GM23248 (cell line): ENCODE results near the gene DPY30. TPM values are rescaled to one million over a fixed set of nuclear protein-coding genes. Genes with fewer than 3 reads are reported as not detected.

Experiments used
- DNase-seq: peaks from one replicate; pipeline ENCODE4 v3.0.0-alpha.2; 2015
- H2AFZ ChIP-seq: fragments of 200-600 bp; sonication (generic); 2 replicates; pipeline ENCODE4 v1.6.1; 2016; ENCODE audit warnings: antibody characterized with exemption
- H3F3A ChIP-seq: fragments of 200-600 bp; sonication (generic); 2 replicates; pipeline ENCODE4 v1.6.1; 2016; ENCODE audit warnings: mild to moderate bottlenecking, antibody characterized with exemption, mixed run types; ENCODE audit not compliant: insufficient read depth
- H3K27ac ChIP-seq: fragments of 200-600 bp; sonication (generic); 2 replicates; pipeline ENCODE4 v1.5.1; 2016; ENCODE audit warnings: mild to moderate bottlenecking
- H3K27me3 ChIP-seq: fragments of 200-600 bp; sonication (generic); replicated peaks from 2 replicates; pipeline ENCODE4 v1.6.1; 2016; ENCODE audit warnings: mild to moderate bottlenecking; ENCODE audit not compliant: insufficient read depth
- H3K36me3 ChIP-seq: fragments of 200-600 bp; sonication (generic); 2 replicates; pipeline ENCODE4 v1.6.1; 2016; ENCODE audit warnings: low read depth, mild to moderate bottlenecking
- H3K4me1 ChIP-seq: fragments of 200-600 bp; sonication (generic); 2 replicates; pipeline ENCODE4 v1.6.1; 2016; ENCODE audit warnings: mild to moderate bottlenecking; ENCODE audit not compliant: insufficient read depth
- H3K4me2 ChIP-seq: fragments of 200-600 bp; sonication (generic); one replicate; pipeline ENCODE4 v1.6.1; 2016; ENCODE audit warnings: mild to moderate bottlenecking; ENCODE audit not compliant: unreplicated experiment
- H3K4me3 ChIP-seq: fragments of 200-600 bp; sonication (generic); 2 replicates; pipeline ENCODE4 v1.5.1; 2016; ENCODE audit warnings: mild to moderate bottlenecking
- H3K79me2 ChIP-seq: fragments of 200-600 bp; sonication (generic); 2 replicates; pipeline ENCODE4 v1.6.1; 2016; ENCODE audit warnings: mild to moderate bottlenecking; ENCODE audit not compliant: insufficient read depth
- H3K9ac ChIP-seq: fragments of 200-600 bp; sonication (generic); 2 replicates; pipeline ENCODE4 v1.6.1; 2016; ENCODE audit warnings: mild to moderate bottlenecking
- H3K9me2 ChIP-seq: fragments of 200-600 bp; sonication (generic); 2 replicates; pipeline ENCODE4 v1.6.1; 2016; ENCODE audit warnings: mixed run types, mild to moderate bottlenecking, moderate library complexity; ENCODE audit not compliant: insufficient read depth
- H3K9me3 ChIP-seq: fragments of 200-600 bp; sonication (generic); one replicate; pipeline ENCODE4 v1.6.1; 2017; ENCODE audit warnings: low read depth
- H4K20me1 ChIP-seq: fragments of 200-600 bp; sonication (generic); 2 replicates; pipeline ENCODE4 v1.6.0; 2016; ENCODE audit not compliant: insufficient read depth
- EZH2 ChIP-seq: fragments of 200-600 bp; sonication (generic); IDR thresholded peaks from 2 replicates; pipeline ENCODE4 v1.6.1; 2018; ENCODE audit warnings: antibody characterized with exemption, mild to moderate bottlenecking; ENCODE audit not compliant: insufficient read depth, poor library complexity, severe bottlenecking
- EZH2phosphoT487 ChIP-seq: fragments of 200-600 bp; sonication (generic); IDR thresholded peaks from 2 replicates; pipeline ENCODE4 v1.6.1; 2018; ENCODE audit warnings: antibody characterized with exemption, moderate library complexity, mild to moderate bottlenecking, low read depth; ENCODE audit not compliant: insufficient read depth
- WGBS, 2 experiments: methylation state at CpG; one replicate each; pipeline ENCODE4 v1.1.6; 2015 to 2017; ENCODE audit warnings: low lambda C conversion rate in 2 of 2, low coverage in 1 of 2; ENCODE audit errors: missing lambda C conversion rate in 2 of 2; 5-methylcytosine and 5-hydroxymethylcytosine counted together
- in situ Hi-C: fragments of 300-500 bp; cut with MboI; formaldehyde crosslinking; loops from 2 replicates; pipeline ENCODE4 v1.15.0; 2020
- polyA plus RNA-seq: library from polyadenylated mRNA; unstranded; fragments of >200 nt; fragmentation: Nextera tagmentation; extraction: Ambion mirVana; gene quantifications from 2 replicates; pipeline ENCODE4 v1.2.1, GENCODE V29; 2016
- total RNA-seq: library from RNA; depleted of rRNA; stranded (reverse); fragments of >200 nt; shearing (Covaris generic); gene quantifications from 2 replicates; pipeline ENCODE4 v1.2.3, GENCODE V29; 2014; rRNA removed

The DPY30 gene
- 57.8 and 65.6 TPM in 2 replicates for total RNA-seq
- 147 and 159 TPM in 2 replicates for polyA plus RNA-seq

- 1 to 2% methylated on average over 42 to 43 of the region's 43 CpGs for WGBS, 2 experiments
- no peak for TF ChIP-seq EZH2phosphoT487
- TF ChIP-seq EZH2, result no peak
- in situ Hi-C loops, result no loop called here
Measured at GRCh38 chr2:32039447-32040219, at the start of gene DPY30. DPY30 (minus strand) TSS chr2:32039805; CDS start chr2:32039456, 349 bp downstream.

GRCh38 chr2:32074134-32074506 lies 34.5 kb upstream of the DPY30 start:
- Histone ChIP-seq H3F3A (no peaks in the 10 kb centered on the region), H3K4me2 (no peak overlapping the region), H2AFZ (no peak overlapping the region), H3K9me3 (no peaks in the 10 kb centered on the region), H3K4me1 (no peaks in the 10 kb centered on the region), H3K36me3 (no peaks in the 10 kb centered on the region), H3K27ac (no peak overlapping the region), H3K9ac (no peak overlapping the region), H3K4me3 (no peak overlapping the region), H3K9me2 (no peaks in the 10 kb centered on the region), H4K20me1 (no peaks in the 10 kb centered on the region), H3K27me3 (no peaks in the 10 kb centered on the region), H3K79me2 (peaks cover 66% of the 10 kb centered on the region)
- no peak for TF ChIP-seq EZH2phosphoT487
- no peak for TF ChIP-seq EZH2
- WGBS, 2 experiments, result 95 to 97% methylated on average over 2 of the region's 2 CpGs
- no peak for DNase-seq
- in situ Hi-C loops, result no loop called here

More at GRCh38 chr2:32039447-32040219, at the start of gene DPY30:
- H3K27me3 ChIP-seq, result no peaks in the 10 kb centered on the region
- peak within 1 kb of the TSS; percentile 94 for H3K4me2 ChIP-seq
- 0 out of 2 replicates have a peak, but pooled peaks cover 9% of the 10 kb centered on the region for H3F3A ChIP-seq
- DNase-seq, result peak; percentile 98
- no peaks in the 10 kb centered on the region for H4K20me1 ChIP-seq
- H3K36me3 ChIP-seq, result no peaks in the 10 kb centered on the region
- no peaks in the 10 kb centered on the region for H3K9me2 ChIP-seq
- peak within 1 kb of the TSS; percentile 80 for H3K27ac ChIP-seq
- no peaks in the 10 kb centered on the region for H3K9me3 ChIP-seq
- peak within 1 kb of the TSS; percentile 83 for H3K9ac ChIP-seq
- H3K79me2 ChIP-seq, result peaks cover 34% of the 10 kb centered on the region
- peak within 1 kb of the TSS; percentile 86 for H3K4me3 ChIP-seq
- peak within 1 kb of the TSS; percentile 97 for H2AFZ ChIP-seq
- 0 out of 2 replicates have a peak, but pooled peaks cover 4% of the 10 kb centered on the region for H3K4me1 ChIP-seq

GRCh38 chr2:32067549-32067948 lies 27.9 kb upstream of the DPY30 start:
- WGBS, 2 experiments, result 97 to 100% methylated on average over 2 of the region's 2 CpGs

GRCh38 chr2:32064713-32065112 lies 25.1 kb upstream of the DPY30 start:
- peak overlapping the region; percentile 88 for H3K4me3 ChIP-seq
- DNase-seq, result no peak
- peak overlapping the region; percentile 100 for H3K4me2 ChIP-seq
- H3K27me3 ChIP-seq, result no peaks in the 10 kb centered on the region
- H3K79me2 ChIP-seq, result peaks cover 37% of the 10 kb centered on the region
- H2AFZ ChIP-seq, result peak overlapping the region; percentile 97
- H3K9me3 ChIP-seq, result no peaks in the 10 kb centered on the region
- 0 out of 2 replicates have a peak, but pooled peaks cover 12% of the 10 kb centered on the region for H3F3A ChIP-seq
- H4K20me1 ChIP-seq, result no peaks in the 10 kb centered on the region
- in situ Hi-C loops, result no loop called here
- WGBS, 2 experiments, result 82 to 83% methylated on average over 6 to 8 of the region's 8 CpGs
- peaks cover 9% of the 10 kb centered on the region; the same call in 1 of the 2 replicates for H3K4me1 ChIP-seq
- no peak for TF ChIP-seq EZH2
- TF ChIP-seq EZH2phosphoT487, result no peak
- no peaks in the 10 kb centered on the region for H3K9me2 ChIP-seq
- no peaks in the 10 kb centered on the region for H3K36me3 ChIP-seq
- H3K27ac ChIP-seq, result no peak overlapping the region
- peak overlapping the region; percentile 76 for H3K9ac ChIP-seq

More at GRCh38 chr2:32067549-32067948, 27.9 kb upstream of the DPY30 start:
- Histone ChIP-seq H3K4me1 (peaks cover 5% of the 10 kb centered on the region; the same call in 1 of the 2 replicates), H3K9me3 (no peaks in the 10 kb centered on the region), H3K79me2 (peaks cover 57% of the 10 kb centered on the region), H2AFZ (no peak overlapping the region), H4K20me1 (no peaks in the 10 kb centered on the region), H3K9me2 (no peaks in the 10 kb centered on the region), H3K27me3 (no peaks in the 10 kb centered on the region), H3K4me3 (no peak overlapping the region), H3K9ac (no peak overlapping the region), H3K36me3 (no peaks in the 10 kb centered on the region), H3K4me2 (no peak overlapping the region), H3F3A (0 out of 2 replicates have a peak, but pooled peaks cover 6% of the 10 kb centered on the region), H3K27ac (no peak overlapping the region)
- TF ChIP-seq EZH2phosphoT487 (no peak), EZH2 (no peak)
- in situ Hi-C loops, result no loop called here
- DNase-seq, result no peak
